ENCODE results near the gene PSG5.
"Not testable (repeated sequence)": the region's sequence is repeated elsewhere in the genome, so short reads cannot be mapped to it uniquely, and the experiment has no call there.

DNA sequence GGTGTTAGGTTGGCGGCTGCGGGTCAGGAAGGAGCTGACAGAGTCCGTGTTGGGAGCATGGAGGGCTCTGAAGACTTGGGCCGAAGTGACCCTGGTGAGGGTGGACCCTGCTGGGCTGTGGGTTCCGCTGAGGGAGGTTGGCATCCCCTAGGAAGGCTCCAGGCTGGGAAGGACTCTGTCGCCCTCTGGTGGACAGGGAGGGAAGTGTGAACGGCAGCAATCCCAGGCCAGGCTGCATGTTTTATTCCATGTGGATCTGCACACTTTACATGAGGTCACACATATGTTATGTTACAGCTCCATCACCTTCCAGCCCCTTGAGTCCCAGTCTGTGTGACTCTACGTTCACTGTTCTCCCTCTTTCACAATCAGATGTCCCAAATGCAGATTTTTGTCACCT lies 20.8 kb upstream of the PSG5 start:
- TF ChIP-seq, protein P1, sequence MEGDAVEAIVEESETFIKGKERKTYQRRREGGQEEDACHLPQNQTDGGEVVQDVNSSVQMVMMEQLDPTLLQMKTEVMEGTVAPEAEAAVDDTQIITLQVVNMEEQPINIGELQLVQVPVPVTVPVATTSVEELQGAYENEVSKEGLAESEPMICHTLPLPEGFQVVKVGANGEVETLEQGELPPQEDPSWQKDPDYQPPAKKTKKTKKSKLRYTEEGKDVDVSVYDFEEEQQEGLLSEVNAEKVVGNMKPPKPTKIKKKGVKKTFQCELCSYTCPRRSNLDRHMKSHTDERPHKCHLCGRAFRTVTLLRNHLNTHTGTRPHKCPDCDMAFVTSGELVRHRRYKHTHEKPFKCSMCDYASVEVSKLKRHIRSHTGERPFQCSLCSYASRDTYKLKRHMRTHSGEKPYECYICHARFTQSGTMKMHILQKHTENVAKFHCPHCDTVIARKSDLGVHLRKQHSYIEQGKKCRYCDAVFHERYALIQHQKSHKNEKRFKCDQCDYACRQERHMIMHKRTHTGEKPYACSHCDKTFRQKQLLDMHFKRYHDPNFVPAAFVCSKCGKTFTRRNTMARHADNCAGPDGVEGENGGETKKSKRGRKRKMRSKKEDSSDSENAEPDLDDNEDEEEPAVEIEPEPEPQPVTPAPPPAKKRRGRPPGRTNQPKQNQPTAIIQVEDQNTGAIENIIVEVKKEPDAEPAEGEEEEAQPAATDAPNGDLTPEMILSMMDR (IDR thresholded peaks at IDR 0.05; ENCODE audit: low read length): peak; percentile 39
- TF ChIP-seq EZH2 (optimal IDR thresholded peaks at IDR 0.05; ENCODE audit: low read depth, low read length); EZH2phosphoT487 (IDR thresholded peaks at IDR 0.05; ENCODE audit: low read length): not testable (repeated sequence)
